ENCODE measurements around the gene PUS1. TPM values are rescaled to one million over a fixed set of nuclear protein-coding genes. Genes with fewer than 3 reads are reported as not detected.
"Not testable (repeated sequence)": the region's sequence is repeated elsewhere in the genome, so short reads cannot be mapped to it uniquely, and the experiment has no call there.

The PUS1 gene
- total and polyA plus RNA-seq, 9 of the 15 experiments (the other 6 are each of a cell fraction or from before 2014, with no cell fraction given) = 1.9 to 90.8 (median 30.0) TPM

GRCh38 chr12:131950182-131950913 is 21.3 kb downstream of the PUS1 start (continued):
- TF ChIP-seq, protein P1, sequence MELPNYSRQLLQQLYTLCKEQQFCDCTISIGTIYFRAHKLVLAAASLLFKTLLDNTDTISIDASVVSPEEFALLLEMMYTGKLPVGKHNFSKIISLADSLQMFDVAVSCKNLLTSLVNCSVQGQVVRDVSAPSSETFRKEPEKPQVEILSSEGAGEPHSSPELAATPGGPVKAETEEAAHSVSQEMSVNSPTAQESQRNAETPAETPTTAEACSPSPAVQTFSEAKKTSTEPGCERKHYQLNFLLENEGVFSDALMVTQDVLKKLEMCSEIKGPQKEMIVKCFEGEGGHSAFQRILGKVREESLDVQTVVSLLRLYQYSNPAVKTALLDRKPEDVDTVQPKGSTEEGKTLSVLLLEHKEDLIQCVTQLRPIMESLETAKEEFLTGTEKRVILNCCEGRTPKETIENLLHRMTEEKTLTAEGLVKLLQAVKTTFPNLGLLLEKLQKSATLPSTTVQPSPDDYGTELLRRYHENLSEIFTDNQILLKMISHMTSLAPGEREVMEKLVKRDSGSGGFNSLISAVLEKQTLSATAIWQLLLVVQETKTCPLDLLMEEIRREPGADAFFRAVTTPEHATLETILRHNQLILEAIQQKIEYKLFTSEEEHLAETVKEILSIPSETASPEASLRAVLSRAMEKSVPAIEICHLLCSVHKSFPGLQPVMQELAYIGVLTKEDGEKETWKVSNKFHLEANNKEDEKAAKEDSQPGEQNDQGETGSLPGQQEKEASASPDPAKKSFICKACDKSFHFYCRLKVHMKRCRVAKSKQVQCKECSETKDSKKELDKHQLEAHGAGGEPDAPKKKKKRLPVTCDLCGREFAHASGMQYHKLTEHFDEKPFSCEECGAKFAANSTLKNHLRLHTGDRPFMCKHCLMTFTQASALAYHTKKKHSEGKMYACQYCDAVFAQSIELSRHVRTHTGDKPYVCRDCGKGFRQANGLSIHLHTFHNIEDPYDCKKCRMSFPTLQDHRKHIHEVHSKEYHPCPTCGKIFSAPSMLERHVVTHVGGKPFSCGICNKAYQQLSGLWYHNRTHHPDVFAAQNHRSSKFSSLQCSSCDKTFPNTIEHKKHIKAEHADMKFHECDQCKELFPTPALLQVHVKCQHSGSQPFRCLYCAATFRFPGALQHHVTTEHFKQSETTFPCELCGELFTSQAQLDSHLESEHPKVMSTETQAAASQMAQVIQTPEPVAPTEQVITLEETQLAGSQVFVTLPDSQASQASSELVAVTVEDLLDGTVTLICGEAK (IDR thresholded peaks at IDR 0.05) = peak; percentile 54; the same call in 1 of the 2 replicates
- TF ChIP-seq, protein P1 (CRISPR knock-in tag; IDR thresholded peaks at IDR 0.05) = no peak
- 0 out of 2 replicates have a peak, but pooled peaks have one; percentile 27 for TF ChIP-seq RBM14 (IDR thresholded peaks at IDR 0.05; ENCODE audit: borderline replicate concordance, insufficient read depth, low read depth, low read length)

- in situ Hi-C loops (cut with MboI); FAIRE-seq; H3K9me3 ChIP-seq (replicated peaks; ENCODE audit: control insufficient read depth, insufficient read depth, low read depth, low read length); CTCF ChIA-PET (ENCODE audit: low intra/inter-chr PET ratio); H3K4me2 ChIP-seq (ENCODE audit: insufficient read depth, low read length); H3K9me1 ChIP-seq (ENCODE audit: control insufficient read depth, insufficient read depth, low read length); POLR2A ChIA-PET; BruUV-seq (replicated peaks); H3K27me3 ChIP-seq (ENCODE audit: control insufficient read depth in 2 of 2, insufficient read depth in 2 of 2, low read length in 2 of 2); ATAC-seq; H3K4me3 ChIP-seq; H3K27ac ChIP-seq (ENCODE audit: extremely low read depth, low read depth, low read length); intact Hi-C loops (cut with micrococcal nuclease); DNase-seq (ENCODE audit: extremely low read depth in 1 of 4, low spot score in 3 of 4); H2AFZ ChIP-seq (ENCODE audit: low read depth, low read length); H3K9ac ChIP-seq (ENCODE audit: insufficient read depth in 1 of 2, low read depth in 2 of 2, low read length in 2 of 2): not testable (repeated sequence)
- peaks cover 36% of the 10 kb centered on the region for H4K20me1 ChIP-seq (replicated peaks; ENCODE audit: control insufficient read depth, insufficient read depth, low read length)
- 82% methylated on average over 9 of the region's 9 CpGs for whole genome bisulfite sequencing (ENCODE audit: insufficient coverage, low coverage, missing lambda C conversion rate)
- peaks cover 13% of the 10 kb centered on the region; the same call in 2 of the 3 replicates for H3K36me3 ChIP-seq (ENCODE audit: control insufficient read depth, insufficient read depth, low read length)
- peaks cover 17 to 52% of the 10 kb centered on the region in 2 experiments; a peak in 4 of 5 replicates for H3K4me1 ChIP-seq (replicated peaks in 1 of 2; ENCODE audit: control insufficient read depth in 2 of 2, insufficient read depth in 2 of 2, low read length in 2 of 2)
- H3K79me2 ChIP-seq (ENCODE audit: control insufficient read depth, insufficient read depth, low read length) = peaks cover 89% of the 10 kb centered on the region
Observed at GRCh38 chr12:131953810-131954209, 24.7 kb downstream of the PUS1 start.
